Hindlimb muscle (tissue), 1 donor: Measurements from ENCODE around the gene DEGS1. TPM values are rescaled to one million over a fixed set of nuclear protein-coding genes. Genes with fewer than 3 reads are reported as not detected.
"Not testable (repeated sequence)": the region's sequence is repeated elsewhere in the genome, so short reads cannot be mapped to it uniquely, and the experiment has no call there.

ENCODE experiments used
- DNase-seq: peaks from one replicate; pipeline ENCODE4 v3.0.0-alpha.2; 2013
- polyA plus RNA-seq: library from polyadenylated mRNA; unstranded; fragments of 120-200 nt; gene quantifications from one replicate; pipeline ENCODE4 v1.2.1, GENCODE V29; 2013; ENCODE audit not compliant: insufficient read length

Gene DEGS1
- polyA plus RNA-seq, 1 donor, result 42.3 TPM

GRCh38 chr1:224181453-224181810 is 1.6 kb upstream of the DEGS1 start:
- DNase-seq, result no peak

- DNase-seq, result no peak
Observed at GRCh38 chr1:224182057-224182865, 779 bp upstream of the DEGS1 start.

- peak; percentile 81 for DNase-seq
Observed at GRCh38 chr1:224183591-224184312, 712 bp downstream of the DEGS1 start.

GRCh38 chr1:224185208-224185607 is 2.2 kb downstream of the DEGS1 start:
- DNase-seq, result no peak

- DNase-seq, result no peak
Observed at GRCh38 chr1:224188286-224188685, 5.2 kb downstream of the DEGS1 start.

GRCh38 chr1:224189561-224189960 is 6.5 kb downstream of the DEGS1 start:
- DNase-seq, result no peak

- no peak for DNase-seq
Observed at GRCh38 chr1:224192082-224192788, 9.2 kb downstream of the DEGS1 start.

GRCh38 chr1:224193319-224193966 is 10.4 kb downstream of the DEGS1 start:
- DNase-seq, result no peak

- DNase-seq, result no peak
Observed at GRCh38 chr1:224196813-224197600, 14.0 kb downstream of the DEGS1 start.

- DNase-seq, result no peak
Observed at GRCh38 chr1:224198572-224198971, 15.5 kb downstream of the DEGS1 start.

GRCh38 chr1:224199679-224200078 is 16.6 kb downstream of the DEGS1 start:
- DNase-seq, result no peak

- no peak for DNase-seq
Observed at GRCh38 chr1:224201383-224201782, 18.3 kb downstream of the DEGS1 start.

- no peak for DNase-seq
Observed at GRCh38 chr1:224201853-224202252, 18.8 kb downstream of the DEGS1 start.

- DNase-seq, result peak; percentile 23
Observed at GRCh38 chr1:224203243-224204016, 20.4 kb downstream of the DEGS1 start.

GRCh38 chr1:224205438-224205840 is 22.4 kb downstream of the DEGS1 start:
- DNase-seq, result peak; percentile 42

GRCh38 chr1:224205931-224206538 is 23.0 kb downstream of the DEGS1 start:
- DNase-seq, result not testable (repeated sequence)

GRCh38 chr1:224211206-224211962 is 28.3 kb downstream of the DEGS1 start:
- DNase-seq, result peak; percentile 50

- DNase-seq, result peak; percentile 47
Observed at GRCh38 chr1:224212618-224213061, 29.6 kb downstream of the DEGS1 start.

- no peak for DNase-seq
Observed at GRCh38 chr1:224213438-224214119, 30.5 kb downstream of the DEGS1 start.
